GM10248 (cell line): Measurements from ENCODE around the gene CD247.
A peak's percentile ranks its signal among the peaks of the same experiment; 100 is the strongest.

Experiments used
- CTCF ChIA-PET: fragments of 300-600 bp; sonication (Branson Sonifier 250); formaldehyde crosslinking; extraction: SDS; loops from one replicate; lab custom pipeline; 2021; ENCODE audit warnings: antibody characterized with exemption; lab: Yijun Ruan, JAX
- POLR2A ChIA-PET: fragments of 350-650 bp; sonication (Branson Sonifier 250); formaldehyde crosslinking; extraction: SDS; loops from one replicate; lab custom pipeline; 2020; ENCODE audit warnings: antibody characterized with exemption; lab: Yijun Ruan, JAX
- DNase-seq: peaks from one replicate; pipeline ENCODE4 v3.0.0; 2012; ENCODE audit errors: extremely low spot score
- CTCF ChIP-seq: IDR thresholded peaks from 2 replicates; pipeline ENCODE4 v1.5.1; 2012; ENCODE audit warnings: mild to moderate bottlenecking, low read depth; ENCODE audit errors: extremely low read depth, missing control alignments, control extremely low read depth

CD247 gene

GRCh38 chr1:167434306-167434705 lies 84.0 kb downstream of the CD247 start:
- ChIA-PET POLR2A (no interaction called here), CTCF (interaction anchor here (1.5 to 4.6 kb wide), 2 partner anchors 8 to 10 kb away, joined by 3 to 38 read pairs; no protein-coding TSS in a partner anchor)
- DNase-seq, result no peak
- TF ChIP-seq CTCF, result no peak

GRCh38 chr1:167433884-167434283 lies 84.4 kb downstream of the CD247 start:
- no peak for TF ChIP-seq CTCF
- ChIA-PET CTCF (interaction anchor here (0.6 to 4.6 kb wide), 4 partner anchors 8 to 165 kb away, joined by 3 to 38 read pairs (median 5); no protein-coding TSS in a partner anchor), POLR2A (no interaction called here)
- DNase-seq, result no peak

- POLR2A ChIA-PET, result no interaction called here
- no peak for TF ChIP-seq CTCF
- CTCF ChIA-PET, result interaction anchor here (0.8 to 4.6 kb wide), 6 partner anchors 9 to 172 kb away, joined by 3 to 38 read pairs (median 5); no protein-coding TSS in a partner anchor
- no peak for DNase-seq
Observed at GRCh38 chr1:167432780-167433179, 85.5 kb downstream of the CD247 start.

- DNase-seq, result no peak
- POLR2A ChIA-PET, result no interaction called here
- no peak for TF ChIP-seq CTCF
- CTCF ChIA-PET, result interaction anchor here (0.8 to 4.6 kb wide), 8 partner anchors 10 to 256 kb away, joined by 3 to 38 read pairs (median 3); no protein-coding TSS in a partner anchor
Observed at GRCh38 chr1:167431909-167432650, 86.2 kb downstream of the CD247 start.

GRCh38 chr1:167431261-167431908 lies 86.9 kb downstream of the CD247 start:
- ChIA-PET POLR2A (no interaction called here), CTCF (interaction anchor here (1.0 to 4.6 kb wide), 8 partner anchors 11 to 256 kb away, joined by 3 to 38 read pairs (median 3); no protein-coding TSS in a partner anchor)
- DNase-seq, result peak; percentile 60
- no peak for TF ChIP-seq CTCF

GRCh38 chr1:167430849-167431242 lies 87.5 kb downstream of the CD247 start:
- ChIA-PET POLR2A (no interaction called here), CTCF (interaction anchor here (1.0 to 4.6 kb wide), 5 partner anchors 11 to 257 kb away, joined by 3 to 38 read pairs (median 3); no protein-coding TSS in a partner anchor)
- TF ChIP-seq CTCF, result no peak
- DNase-seq, result no peak
